Keratinocyte (primary cell): ENCODE measurements around the gene KLRC3.

Experiments used
- EZH2 ChIP-seq: IDR thresholded peaks from one replicate; pipeline ENCODE4 v1.6.1; 2012; ENCODE audit warnings: inconsistent platforms, mild to moderate bottlenecking, low read length, moderate library complexity
- TF ChIP-seq, protein P1 (sequence below), 3 experiments: IDR thresholded peaks in 1 of 3; conservative IDR thresholded peaks in 1 of 3; optimal IDR thresholded peaks in 1 of 3; 2 replicates in 2 of 3; 3 replicates in 1 of 3; pipeline versions ENCODE3 to v1.5.1; 2011; ENCODE audit warnings: low read length in 3 of 3, mild to moderate bottlenecking in 3 of 3, moderate library complexity in 2 of 3, control low read depth in 1 of 3, inconsistent platforms in 1 of 3; ENCODE audit not compliant: insufficient read depth in 2 of 3; ENCODE audit errors: extremely low read depth in 1 of 3

DNA sequence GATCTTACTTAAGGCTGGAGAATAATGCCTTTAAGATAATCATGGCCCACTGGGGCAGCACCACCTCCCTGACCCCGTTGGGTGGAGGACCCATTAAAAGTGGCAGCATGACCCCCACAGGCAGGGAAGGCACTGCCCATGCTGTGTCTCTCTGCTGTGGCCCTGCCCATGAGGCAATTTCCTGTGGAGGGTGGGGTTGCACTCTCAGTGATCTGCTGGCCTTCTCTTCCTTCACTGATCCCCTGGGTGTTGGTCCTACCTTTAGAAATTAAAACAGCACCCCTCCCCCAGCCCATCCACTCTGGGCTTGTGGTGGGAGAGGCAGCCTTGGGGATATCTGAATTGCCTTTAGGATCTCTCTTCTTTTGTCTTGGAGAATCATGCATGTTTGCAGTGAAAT lies 47.8 kb downstream of the KLRC3 start:
- TF ChIP-seq, protein P1, sequence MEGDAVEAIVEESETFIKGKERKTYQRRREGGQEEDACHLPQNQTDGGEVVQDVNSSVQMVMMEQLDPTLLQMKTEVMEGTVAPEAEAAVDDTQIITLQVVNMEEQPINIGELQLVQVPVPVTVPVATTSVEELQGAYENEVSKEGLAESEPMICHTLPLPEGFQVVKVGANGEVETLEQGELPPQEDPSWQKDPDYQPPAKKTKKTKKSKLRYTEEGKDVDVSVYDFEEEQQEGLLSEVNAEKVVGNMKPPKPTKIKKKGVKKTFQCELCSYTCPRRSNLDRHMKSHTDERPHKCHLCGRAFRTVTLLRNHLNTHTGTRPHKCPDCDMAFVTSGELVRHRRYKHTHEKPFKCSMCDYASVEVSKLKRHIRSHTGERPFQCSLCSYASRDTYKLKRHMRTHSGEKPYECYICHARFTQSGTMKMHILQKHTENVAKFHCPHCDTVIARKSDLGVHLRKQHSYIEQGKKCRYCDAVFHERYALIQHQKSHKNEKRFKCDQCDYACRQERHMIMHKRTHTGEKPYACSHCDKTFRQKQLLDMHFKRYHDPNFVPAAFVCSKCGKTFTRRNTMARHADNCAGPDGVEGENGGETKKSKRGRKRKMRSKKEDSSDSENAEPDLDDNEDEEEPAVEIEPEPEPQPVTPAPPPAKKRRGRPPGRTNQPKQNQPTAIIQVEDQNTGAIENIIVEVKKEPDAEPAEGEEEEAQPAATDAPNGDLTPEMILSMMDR (optimal IDR thresholded peaks at IDR 0.05 in 1 of 3, IDR thresholded peaks at IDR 0.05 in 1 of 3, conservative IDR thresholded peaks at IDR 0.05 in 1 of 3; ENCODE audit: extremely low read depth in 1 of 3, insufficient read depth in 2 of 3, low read length in 3 of 3): no peak
- TF ChIP-seq EZH2: no peak
